HepG2 (cell line): ENCODE results near the gene GLYR1. TPM values are rescaled to one million over a fixed set of nuclear protein-coding genes. Genes with fewer than 3 reads are reported as not detected.

ENCODE experiments used
- FOXP1 ChIP-seq, 2 experiments: fragments of 450-650 bp in 1 of 2; IDR thresholded peaks; 2 replicates each; pipeline ENCODE4 v1.6.1; 2017 to 2018; ENCODE audit warnings: antibody characterized with exemption in 1 of 2
- HMG20B ChIP-seq: conservative IDR thresholded peaks from 2 replicates; pipeline ENCODE4 v1.6.1; 2016; ENCODE audit warnings: missing genetic modification reagents, missing compliant biosample characterization
- HNF4A ChIP-seq: sonication (generic); formaldehyde crosslinking; IDR thresholded peaks from 2 replicates; pipeline ENCODE4 v1.4.0; 2020; ENCODE audit warnings: missing genetic modification reagents
- MLLT10 ChIP-seq: sonication (generic); formaldehyde crosslinking; IDR thresholded peaks from 2 replicates; pipeline ENCODE4 v1.4.0; 2020; ENCODE audit warnings: missing genetic modification reagents
- MTF2 ChIP-seq: sonication (generic); formaldehyde crosslinking; IDR thresholded peaks from 2 replicates; pipeline ENCODE4 v1.5.0; 2020; ENCODE audit warnings: missing genetic modification reagents, borderline replicate concordance
- NR2F6 ChIP-seq, 2 experiments: IDR thresholded peaks; 2 replicates each; pipeline ENCODE4 v1.6.1; 2016; ENCODE audit warnings: antibody characterized with exemption in 1 of 2, mild to moderate bottlenecking in 1 of 2
- PCBP1 ChIP-seq: fragments of 200-400 bp; formaldehyde crosslinking; IDR thresholded peaks from 2 replicates; pipeline ENCODE4 v1.6.1; 2017; ENCODE audit warnings: mild to moderate bottlenecking, low read depth, low read length, borderline replicate concordance
- ZNF143 ChIP-seq: sonication (generic); formaldehyde crosslinking; IDR thresholded peaks from 2 replicates; pipeline ENCODE4 v1.4.0; 2020; ENCODE audit warnings: missing genetic modification reagents
- ZNF614 ChIP-seq: IDR thresholded peaks from 2 replicates; pipeline ENCODE4 v1.6.1; 2018; ENCODE audit warnings: missing biosample characterization, missing genetic modification reagents, inconsistent platforms, borderline replicate concordance
- ZNF670 ChIP-seq: sonication (generic); formaldehyde crosslinking; IDR thresholded peaks from 2 replicates; pipeline ENCODE4 v1.8.0; 2022; ENCODE audit warnings: mild to moderate bottlenecking, missing genetic modification reagents, borderline replicate concordance
- ZNF678 ChIP-seq: sonication (generic); formaldehyde crosslinking; IDR thresholded peaks from 2 replicates; pipeline ENCODE4 v1.4.0; 2020; ENCODE audit warnings: mild to moderate bottlenecking, missing genetic modification reagents
- ZNF782 ChIP-seq: sonication (generic); formaldehyde crosslinking; IDR thresholded peaks from 2 replicates; pipeline ENCODE4 v1.4.0; 2020; ENCODE audit warnings: missing genetic modification reagents, mild to moderate bottlenecking, borderline replicate concordance
- ZNF883 ChIP-seq: sonication (generic); formaldehyde crosslinking; IDR thresholded peaks from 2 replicates; pipeline ENCODE4 v1.5.1; 2020; ENCODE audit warnings: mild to moderate bottlenecking, missing genetic modification reagents; ENCODE audit errors: not compliant biosample characterization
- polyA plus RNA-seq, 8 experiments: library from polyadenylated mRNA; depleted of rRNA in 3 of 8; stranded (reverse) in 7 of 8; unstranded in 1 of 8; fragments of >200 nt; fragmentation: Illumina TruSeq in 4 of 8; extraction: Trizol in 4 of 8; gene quantifications; 2 replicates each; pipeline versions ENCODE4 v1.2.1 to v1.2.3, GENCODE V29; 2011 to 2016; ENCODE audit warnings: low read depth in 4 of 8, missing spikeins in 1 of 8, mixed read lengths in 1 of 8; ENCODE audit not compliant: insufficient read depth in 1 of 8
- total RNA-seq, 5 experiments: library from RNA; depleted of rRNA; stranded (reverse); fragments of >200 nt; fragmentation: Illumina TruSeq; extraction: Trizol; gene quantifications; 2 replicates each; pipeline ENCODE4 v1.2.3, GENCODE V29; 2016; ENCODE audit warnings: low read depth in 1 of 5
- TF ChIP-seq, protein P1 (sequence below): IDR thresholded peaks from 2 replicates; pipeline ENCODE4 v1.6.1; 2012; ENCODE audit warnings: low read length, improper control_type of control experiment
- TF ChIP-seq, protein P2 (sequence below): sonication (generic); formaldehyde crosslinking; IDR thresholded peaks from 2 replicates; pipeline ENCODE4 v1.4.0; 2020; ENCODE audit warnings: missing genetic modification reagents
- TF ChIP-seq, protein P3 (sequence below): sonication (generic); formaldehyde crosslinking; conservative IDR thresholded peaks from 2 replicates; pipeline ENCODE4 v1.8.0; 2022; ENCODE audit warnings: missing genetic modification reagents

The GLYR1 gene
- total and polyA plus RNA-seq, 2 of the 13 experiments (the other 11 are each of a cell fraction or from before 2014, with no cell fraction given) = 28.3 to 48.7 TPM

DNA sequence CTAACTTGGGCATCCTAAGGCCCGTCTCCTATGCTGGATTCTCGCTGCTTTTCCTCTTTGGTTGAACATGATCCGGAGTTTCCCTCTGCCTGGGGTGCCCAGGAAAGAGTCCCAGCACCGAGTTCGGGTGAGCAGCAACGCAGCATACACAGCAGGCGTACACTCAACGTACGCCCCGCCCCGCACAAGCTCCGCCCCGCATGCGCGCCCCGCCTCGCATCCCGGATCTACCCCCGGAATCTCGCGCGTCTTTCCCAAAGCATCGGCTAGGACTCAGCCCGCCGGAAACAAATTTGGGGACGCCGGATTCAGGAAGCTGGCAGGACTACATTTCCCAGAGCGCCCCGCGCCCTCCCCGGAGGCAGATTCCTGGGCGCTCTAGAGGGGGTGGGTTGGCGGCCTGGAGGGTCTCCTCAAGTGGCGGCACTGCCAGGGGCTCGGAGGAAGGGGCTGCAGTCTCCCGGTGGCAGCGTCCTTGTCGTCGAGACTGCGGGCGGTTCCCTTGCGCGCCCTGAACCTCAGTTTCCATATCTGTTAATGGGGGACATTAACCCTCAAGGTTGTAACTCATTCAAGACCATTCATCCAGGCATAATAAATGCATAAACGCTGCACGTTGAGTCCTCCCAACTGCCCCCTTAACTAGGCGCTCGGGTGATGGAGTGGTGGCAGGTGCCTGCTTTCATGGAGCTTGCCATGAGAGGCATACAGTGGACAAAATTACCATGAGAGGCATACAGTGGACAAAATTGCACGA lies 78.4 kb downstream of the GLYR1 start (continued):
- TF ChIP-seq, protein P1, sequence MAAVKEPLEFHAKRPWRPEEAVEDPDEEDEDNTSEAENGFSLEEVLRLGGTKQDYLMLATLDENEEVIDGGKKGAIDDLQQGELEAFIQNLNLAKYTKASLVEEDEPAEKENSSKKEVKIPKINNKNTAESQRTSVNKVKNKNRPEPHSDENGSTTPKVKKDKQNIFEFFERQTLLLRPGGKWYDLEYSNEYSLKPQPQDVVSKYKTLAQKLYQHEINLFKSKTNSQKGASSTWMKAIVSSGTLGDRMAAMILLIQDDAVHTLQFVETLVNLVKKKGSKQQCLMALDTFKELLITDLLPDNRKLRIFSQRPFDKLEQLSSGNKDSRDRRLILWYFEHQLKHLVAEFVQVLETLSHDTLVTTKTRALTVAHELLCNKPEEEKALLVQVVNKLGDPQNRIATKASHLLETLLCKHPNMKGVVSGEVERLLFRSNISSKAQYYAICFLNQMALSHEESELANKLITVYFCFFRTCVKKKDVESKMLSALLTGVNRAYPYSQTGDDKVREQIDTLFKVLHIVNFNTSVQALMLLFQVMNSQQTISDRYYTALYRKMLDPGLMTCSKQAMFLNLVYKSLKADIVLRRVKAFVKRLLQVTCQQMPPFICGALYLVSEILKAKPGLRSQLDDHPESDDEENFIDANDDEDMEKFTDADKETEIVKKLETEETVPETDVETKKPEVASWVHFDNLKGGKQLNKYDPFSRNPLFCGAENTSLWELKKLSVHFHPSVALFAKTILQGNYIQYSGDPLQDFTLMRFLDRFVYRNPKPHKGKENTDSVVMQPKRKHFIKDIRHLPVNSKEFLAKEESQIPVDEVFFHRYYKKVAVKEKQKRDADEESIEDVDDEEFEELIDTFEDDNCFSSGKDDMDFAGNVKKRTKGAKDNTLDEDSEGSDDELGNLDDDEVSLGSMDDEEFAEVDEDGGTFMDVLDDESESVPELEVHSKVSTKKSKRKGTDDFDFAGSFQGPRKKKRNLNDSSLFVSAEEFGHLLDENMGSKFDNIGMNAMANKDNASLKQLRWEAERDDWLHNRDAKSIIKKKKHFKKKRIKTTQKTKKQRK = no peak
- no peak for TF ChIP-seq ZNF670
- no peak for TF ChIP-seq NR2F6 (IDR thresholded peaks at IDR 0.05)
- 0 out of 2 replicates have a peak, but pooled peaks have one; percentile 9 for TF ChIP-seq NR2F6 (CRISPR knock-in tag; IDR thresholded peaks at IDR 0.05)
- TF ChIP-seq ZNF614 (CRISPR knock-in tag) = no peak
- no peak for TF ChIP-seq HNF4A (CRISPR knock-in tag)
- TF ChIP-seq PCBP1 = peak; percentile 85; the same call in 1 of the 2 replicates
- TF ChIP-seq ZNF883 (CRISPR knock-in tag) = no peak
- 0 out of 2 replicates have a peak, but pooled peaks have one; percentile 34 for TF ChIP-seq ZNF782 (CRISPR knock-in tag)
- no peak; the same call in 1 of the 2 replicates for TF ChIP-seq HMG20B (CRISPR knock-in tag)
- TF ChIP-seq MLLT10 (CRISPR knock-in tag) = no peak
- TF ChIP-seq FOXP1 (IDR thresholded peaks at IDR 0.05) = no peak
- TF ChIP-seq FOXP1 (CRISPR knock-in tag; IDR thresholded peaks at IDR 0.05) = no peak
- TF ChIP-seq, protein P2, sequence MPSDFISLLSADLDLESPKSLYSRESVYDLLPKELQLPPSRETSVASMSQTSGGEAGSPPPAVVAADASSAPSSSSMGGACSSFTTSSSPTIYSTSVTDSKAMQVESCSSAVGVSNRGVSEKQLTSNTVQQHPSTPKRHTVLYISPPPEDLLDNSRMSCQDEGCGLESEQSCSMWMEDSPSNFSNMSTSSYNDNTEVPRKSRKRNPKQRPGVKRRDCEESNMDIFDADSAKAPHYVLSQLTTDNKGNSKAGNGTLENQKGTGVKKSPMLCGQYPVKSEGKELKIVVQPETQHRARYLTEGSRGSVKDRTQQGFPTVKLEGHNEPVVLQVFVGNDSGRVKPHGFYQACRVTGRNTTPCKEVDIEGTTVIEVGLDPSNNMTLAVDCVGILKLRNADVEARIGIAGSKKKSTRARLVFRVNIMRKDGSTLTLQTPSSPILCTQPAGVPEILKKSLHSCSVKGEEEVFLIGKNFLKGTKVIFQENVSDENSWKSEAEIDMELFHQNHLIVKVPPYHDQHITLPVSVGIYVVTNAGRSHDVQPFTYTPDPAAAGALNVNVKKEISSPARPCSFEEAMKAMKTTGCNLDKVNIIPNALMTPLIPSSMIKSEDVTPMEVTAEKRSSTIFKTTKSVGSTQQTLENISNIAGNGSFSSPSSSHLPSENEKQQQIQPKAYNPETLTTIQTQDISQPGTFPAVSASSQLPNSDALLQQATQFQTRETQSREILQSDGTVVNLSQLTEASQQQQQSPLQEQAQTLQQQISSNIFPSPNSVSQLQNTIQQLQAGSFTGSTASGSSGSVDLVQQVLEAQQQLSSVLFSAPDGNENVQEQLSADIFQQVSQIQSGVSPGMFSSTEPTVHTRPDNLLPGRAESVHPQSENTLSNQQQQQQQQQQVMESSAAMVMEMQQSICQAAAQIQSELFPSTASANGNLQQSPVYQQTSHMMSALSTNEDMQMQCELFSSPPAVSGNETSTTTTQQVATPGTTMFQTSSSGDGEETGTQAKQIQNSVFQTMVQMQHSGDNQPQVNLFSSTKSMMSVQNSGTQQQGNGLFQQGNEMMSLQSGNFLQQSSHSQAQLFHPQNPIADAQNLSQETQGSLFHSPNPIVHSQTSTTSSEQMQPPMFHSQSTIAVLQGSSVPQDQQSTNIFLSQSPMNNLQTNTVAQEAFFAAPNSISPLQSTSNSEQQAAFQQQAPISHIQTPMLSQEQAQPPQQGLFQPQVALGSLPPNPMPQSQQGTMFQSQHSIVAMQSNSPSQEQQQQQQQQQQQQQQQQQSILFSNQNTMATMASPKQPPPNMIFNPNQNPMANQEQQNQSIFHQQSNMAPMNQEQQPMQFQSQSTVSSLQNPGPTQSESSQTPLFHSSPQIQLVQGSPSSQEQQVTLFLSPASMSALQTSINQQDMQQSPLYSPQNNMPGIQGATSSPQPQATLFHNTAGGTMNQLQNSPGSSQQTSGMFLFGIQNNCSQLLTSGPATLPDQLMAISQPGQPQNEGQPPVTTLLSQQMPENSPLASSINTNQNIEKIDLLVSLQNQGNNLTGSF = no peak
- TF ChIP-seq ZNF678 (CRISPR knock-in tag) = no peak
- TF ChIP-seq MTF2 (CRISPR knock-in tag) = no peak
- TF ChIP-seq, protein P3, sequence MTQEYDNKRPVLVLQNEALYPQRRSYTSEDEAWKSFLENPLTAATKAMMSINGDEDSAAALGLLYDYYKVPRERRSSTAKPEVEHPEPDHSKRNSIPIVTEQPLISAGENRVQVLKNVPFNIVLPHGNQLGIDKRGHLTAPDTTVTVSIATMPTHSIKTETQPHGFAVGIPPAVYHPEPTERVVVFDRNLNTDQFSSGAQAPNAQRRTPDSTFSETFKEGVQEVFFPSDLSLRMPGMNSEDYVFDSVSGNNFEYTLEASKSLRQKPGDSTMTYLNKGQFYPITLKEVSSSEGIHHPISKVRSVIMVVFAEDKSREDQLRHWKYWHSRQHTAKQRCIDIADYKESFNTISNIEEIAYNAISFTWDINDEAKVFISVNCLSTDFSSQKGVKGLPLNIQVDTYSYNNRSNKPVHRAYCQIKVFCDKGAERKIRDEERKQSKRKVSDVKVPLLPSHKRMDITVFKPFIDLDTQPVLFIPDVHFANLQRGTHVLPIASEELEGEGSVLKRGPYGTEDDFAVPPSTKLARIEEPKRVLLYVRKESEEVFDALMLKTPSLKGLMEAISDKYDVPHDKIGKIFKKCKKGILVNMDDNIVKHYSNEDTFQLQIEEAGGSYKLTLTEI (CRISPR knock-in tag) = no peak
- peak; percentile 96 for TF ChIP-seq ZNF143 (CRISPR knock-in tag)
